ENCODE results near the gene THADA.
"Not testable (repeated sequence)": the region's sequence is repeated elsewhere in the genome, so short reads cannot be mapped to it uniquely, and the experiment has no call there.

The THADA gene

DNA sequence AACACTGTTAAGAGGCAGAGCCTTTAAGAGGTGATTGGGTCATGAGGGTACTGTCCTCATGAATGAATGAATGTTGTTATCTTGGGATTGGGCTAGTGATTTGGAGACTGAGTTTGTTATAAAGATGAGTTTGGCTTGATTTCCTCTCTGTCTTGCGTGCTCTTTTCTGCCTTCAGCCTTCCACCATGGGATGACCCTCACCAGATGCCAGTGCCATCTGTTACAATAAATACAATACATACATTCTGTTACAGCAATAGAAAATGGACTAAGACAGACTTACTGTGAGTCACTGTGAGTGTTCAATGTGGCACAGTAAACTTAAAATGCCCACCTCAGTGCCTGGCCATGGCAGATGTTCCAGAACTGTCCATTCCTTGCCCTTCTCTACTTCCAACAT is 274.4 kb downstream of the THADA start:
- no peak for FAIRE-seq

DNA sequence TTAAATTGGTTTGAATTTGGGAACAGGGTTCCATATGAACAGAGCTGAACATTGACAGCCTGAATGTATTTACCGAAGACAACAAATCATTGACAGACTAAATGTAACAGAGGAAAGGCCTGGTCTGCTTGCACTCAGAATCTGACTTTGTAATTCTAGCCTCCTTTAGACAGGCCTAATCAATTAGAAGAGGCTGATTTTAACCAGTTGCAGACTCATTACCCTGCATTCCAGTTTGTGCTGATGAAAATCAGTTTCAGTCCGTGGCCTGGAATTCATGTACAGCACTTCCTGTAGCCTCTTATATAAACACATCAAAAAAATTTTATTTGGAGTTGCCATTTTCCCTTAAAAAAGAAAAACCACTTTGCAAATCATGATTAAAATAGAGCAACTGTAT is 276.3 kb downstream of the THADA start:
- no peak for FAIRE-seq

DNA sequence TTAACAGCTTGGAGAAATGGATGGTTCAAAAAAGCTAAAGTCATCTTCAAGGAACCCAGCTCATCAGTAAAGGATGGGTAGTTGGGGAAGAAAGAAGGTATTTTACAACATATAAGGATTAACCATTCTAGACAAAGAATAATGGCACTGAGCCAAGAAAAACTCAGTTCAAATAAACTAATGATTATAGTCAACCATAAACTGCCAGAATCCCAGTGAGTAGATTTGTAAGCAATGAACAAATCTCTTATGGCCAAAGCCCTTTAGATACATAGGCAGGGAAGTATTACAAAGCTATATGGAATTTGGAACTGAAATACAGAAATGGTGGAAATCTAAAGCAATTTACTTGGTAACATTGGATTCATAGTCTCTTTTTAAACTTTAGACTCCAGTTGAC is 277.0 kb downstream of the THADA start:
- FAIRE-seq, result no peak

DNA sequence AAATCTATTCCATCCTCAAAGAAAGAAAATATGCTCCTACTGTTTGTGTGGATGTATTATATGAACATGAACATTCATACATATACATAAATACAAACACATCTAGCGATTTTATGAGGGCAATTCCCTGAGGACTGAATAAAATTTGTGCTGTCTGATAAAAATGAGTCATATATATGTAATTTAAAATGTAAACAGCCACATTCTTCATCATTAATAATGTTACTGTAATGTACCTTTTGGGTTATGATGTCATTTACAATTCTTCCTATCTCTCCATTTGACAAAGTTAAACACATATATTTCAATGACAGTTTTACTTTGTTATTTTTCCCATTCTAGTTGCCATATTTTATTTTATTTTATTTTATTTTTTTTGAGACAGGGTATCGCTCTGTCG is 278.2 kb downstream of the THADA start:
- FAIRE-seq, result no peak

DNA sequence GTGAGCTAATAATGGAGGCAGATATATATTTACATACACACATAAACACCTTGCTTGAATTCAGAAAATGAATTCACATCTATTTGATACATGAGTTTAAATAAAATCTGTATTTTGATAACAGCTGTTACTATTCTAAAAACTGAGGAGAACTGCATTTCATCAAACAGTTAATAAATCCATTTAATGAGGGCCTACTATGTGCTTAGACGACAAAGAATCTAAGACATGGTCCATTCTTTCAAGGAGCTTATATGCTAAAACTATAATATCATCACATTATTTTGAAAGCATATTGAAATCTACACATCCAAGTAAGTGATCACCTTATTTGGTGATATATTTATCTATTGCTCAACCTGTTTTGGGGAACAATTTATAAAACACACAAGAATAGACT is 278.6 kb downstream of the THADA start:
- no peak for FAIRE-seq

DNA sequence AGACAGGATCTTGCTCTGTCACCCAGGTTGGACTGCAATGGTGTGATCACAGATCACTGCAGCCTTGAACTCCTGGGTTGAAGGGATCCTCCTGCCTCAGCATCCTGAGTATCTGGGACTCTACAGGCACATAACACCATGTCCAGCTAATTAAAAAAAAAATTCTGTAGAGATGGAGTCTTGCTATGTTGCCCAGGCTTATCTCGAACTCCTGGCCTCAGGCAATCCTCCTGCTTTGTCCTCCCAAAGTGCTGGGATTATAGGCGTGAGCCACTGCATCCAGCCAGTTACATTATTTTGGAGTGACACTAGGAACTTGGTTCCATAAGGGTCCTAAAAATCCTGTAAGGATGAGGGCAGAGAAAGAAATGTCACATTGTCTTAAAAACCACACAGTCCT is 280.4 kb downstream of the THADA start:
- FAIRE-seq, result no peak

DNA sequence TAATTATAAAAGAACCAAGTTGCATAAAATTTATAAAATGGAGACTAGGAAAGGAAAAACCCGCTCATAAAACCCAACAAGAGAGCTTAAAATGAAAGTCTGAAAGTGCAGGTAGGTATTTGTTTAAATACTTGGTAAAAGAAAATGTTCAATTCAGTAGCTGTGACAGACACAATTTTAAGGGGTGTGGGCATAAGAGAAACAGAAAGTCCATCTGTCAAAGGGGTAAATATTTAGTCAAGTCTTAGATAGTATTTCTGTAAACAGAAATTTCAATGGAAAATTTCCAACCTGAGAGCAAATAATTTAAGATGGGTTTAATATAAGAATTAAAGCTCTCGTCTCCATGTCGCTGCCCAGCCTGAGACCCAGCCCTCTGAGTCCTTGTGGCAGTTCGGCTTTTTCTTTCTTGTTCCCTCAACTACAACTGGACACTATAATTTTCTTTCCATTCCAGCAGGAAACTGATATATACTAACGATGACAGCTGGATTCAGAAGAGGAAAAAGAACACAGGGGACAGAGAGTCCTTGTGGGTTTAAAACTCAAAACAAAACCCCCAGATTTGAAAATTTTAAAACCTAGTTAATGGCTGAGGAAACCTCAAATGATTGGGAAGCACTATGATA is 281.4 kb downstream of the THADA start:
- no peak for FAIRE-seq

DNA sequence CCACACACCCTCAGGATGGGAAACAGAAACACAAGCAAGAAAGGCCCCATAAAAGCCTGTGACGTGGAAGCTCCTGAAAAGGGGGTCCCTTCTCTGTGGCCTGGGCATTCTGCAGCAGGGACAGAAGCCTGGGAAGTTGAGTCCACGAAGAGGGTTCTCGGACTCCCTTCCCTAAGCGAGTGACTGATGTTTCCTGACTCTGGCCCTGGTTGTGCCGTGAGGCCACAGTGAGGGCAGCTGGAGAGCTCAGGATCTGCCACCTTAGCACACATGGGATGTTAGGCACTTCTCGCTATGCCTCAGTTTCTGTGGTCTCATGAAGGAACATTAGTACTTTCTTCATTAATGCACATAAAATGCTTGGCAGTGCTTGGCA is 282.2 kb downstream of the THADA start:
- no peak for FAIRE-seq

DNA sequence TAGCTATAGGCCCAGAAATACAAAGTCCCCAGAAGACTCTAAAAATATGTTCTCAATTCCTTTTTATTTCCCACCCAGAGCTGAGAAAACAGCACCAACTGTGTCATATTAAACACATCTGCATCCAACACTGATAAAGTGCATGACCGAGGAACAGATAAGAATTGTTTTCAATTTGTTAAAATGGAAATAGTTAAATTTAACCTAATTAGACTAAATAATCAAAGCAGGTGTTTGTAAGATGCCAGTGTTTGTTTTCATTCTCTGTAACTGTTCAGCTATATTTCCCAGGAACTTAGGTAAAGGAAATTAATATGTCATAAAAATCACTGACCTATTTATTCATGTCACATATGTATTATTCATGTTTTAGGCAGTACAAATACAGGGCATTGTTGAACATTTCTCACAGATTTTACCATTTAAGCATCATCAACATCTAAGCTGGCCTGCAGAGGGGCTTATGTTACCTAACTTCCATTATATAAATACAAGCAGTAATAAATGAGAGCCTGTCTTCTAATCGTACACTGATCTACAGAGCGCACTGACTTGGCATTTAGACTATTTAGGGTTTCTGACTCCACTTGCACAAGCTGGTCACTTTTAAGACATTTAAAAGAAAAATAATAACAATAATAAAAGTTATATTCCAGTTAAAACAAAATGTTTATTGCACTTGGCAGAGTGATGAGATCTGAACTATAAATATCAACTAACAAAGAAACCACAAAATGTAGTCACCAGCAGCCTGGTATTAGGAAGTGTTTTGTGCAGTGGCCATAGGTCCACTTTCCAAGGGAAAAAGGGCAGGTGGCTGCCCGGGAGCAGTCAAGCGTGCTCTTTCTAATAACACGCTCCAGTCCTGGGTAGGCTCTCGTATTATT is 282.8 kb downstream of the THADA start:
- FAIRE-seq, result no peak

DNA sequence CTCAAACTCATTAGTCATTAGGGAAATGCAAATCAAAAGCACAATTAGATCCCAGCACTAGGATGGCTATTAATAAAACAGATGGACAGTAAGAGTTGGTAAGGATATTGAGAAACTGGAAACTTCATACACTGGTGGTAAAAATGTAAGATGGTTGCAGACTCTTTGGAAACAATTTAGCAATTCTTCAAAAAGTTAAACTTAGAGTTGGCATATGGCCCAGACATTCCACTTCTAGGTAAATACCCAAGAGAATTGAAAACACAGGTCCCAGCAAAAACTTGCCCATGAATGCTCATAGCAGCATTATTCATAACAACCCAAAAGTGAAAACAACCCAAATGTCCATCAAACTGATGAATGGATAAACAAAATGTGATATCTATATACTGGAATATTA is 284.6 kb downstream of the THADA start:
- no peak for FAIRE-seq

DNA sequence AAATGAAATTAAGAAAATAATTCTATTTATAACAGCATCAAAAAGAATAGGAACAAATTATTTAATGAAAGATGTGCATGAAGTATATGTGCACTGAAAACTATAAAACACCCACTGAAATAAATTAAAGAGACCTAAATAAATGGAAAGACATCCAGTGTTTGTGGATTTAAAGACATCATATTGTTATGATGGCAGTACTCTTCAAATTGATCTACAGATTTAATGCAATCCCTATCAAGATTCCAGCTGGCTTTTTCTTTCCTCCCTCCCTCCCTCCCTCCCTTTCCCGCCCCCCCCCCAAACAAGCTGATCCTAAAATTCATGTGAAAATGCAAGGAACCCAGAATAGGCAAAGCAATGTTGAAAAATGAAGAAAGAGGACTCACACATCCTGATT is 285.9 kb downstream of the THADA start:
- no peak for FAIRE-seq

DNA sequence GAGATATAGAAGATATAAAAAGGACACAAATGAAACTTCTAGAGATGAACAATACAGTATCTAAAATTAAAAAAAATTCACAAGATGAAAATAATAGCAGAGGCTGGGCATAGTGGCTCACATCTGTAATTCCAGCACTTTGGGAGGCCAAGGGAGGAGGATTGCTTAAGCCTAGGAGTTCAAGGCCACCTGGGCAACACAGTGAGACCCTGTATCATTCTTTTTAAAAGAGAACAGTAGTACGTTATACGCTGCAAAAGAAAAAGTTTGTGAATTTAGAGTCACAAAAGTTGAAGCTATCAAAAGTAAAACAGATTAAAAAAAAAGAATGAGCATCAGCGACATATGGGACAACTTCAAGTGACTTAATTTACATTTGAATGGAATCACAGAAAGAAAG is 287.9 kb downstream of the THADA start:
- no peak for FAIRE-seq

DNA sequence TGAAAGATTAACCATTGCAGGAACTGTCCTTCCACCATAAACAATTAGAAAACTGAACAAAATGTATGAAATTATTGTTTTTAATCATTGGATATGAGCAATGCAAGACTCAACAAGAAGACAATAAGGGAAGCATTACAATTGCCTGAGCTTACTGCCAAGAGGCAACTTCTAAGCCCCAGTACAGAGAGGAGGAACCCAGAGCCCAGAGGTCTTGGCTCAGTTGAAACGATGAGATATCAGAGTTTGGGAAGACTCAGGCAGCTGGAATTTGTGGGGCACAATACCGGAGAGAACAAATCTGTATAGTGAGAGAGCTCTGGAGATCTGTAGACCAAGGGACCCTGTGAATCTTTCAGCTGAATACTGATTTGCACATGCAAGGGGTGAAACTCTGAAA is 288.8 kb downstream of the THADA start:
- FAIRE-seq, result no peak

DNA sequence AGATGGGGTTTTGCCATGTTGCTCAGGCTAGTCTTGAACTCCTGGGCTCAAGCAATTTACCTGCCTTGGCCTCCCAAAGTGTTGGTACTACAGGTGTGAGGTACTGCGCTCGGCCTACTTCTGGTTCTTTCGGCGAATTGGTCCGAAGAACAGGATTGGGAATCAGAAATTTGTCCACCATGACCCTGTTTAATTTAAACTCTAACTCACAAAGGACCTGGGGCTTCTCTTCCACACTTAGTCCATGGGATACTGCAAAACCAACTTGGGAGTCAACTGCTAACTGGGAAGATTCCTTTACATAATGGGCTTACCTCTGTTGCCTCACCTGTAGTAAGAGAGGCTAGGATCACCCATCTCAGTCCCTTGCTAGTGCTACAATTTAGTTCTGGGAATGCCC is 289.6 kb downstream of the THADA start:
- FAIRE-seq, result no peak

DNA sequence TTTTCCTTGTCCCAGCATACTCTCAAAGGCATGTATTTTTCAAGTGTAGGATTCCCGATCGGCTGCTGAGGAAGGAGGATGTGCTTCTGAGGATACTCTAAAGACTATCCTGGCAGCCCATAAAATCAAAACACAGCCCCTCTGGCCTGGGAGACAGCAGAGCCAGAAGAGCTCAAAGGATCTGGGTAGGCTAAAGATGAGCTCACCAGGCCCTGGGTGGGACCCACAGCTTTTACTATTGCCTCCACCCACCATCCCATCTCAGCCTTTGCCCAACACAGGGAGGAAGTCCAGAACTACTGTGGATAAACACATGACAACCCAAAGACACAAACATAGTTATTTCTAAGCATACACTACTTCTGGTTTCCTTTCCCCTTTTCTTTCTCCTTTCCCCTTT is 290.3 kb downstream of the THADA start:
- FAIRE-seq, result no peak

DNA sequence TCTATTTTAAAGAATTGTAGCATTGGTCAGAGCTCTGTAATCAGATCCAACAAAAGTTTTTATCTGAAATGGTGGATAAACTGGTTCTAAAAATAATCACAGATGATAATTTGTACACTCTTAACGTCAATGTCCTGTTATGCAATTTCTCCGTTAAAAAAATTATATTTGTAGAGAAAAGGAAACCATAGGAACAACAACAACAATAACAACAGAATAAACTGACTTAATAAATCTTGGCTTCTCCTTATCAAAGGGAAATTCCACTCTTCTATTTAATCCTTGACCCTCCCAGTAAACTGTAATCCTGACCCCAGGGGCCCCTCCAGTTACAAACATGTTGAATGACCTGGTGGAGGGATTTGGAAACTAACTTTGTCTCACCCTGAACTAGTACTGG is 290.8 kb downstream of the THADA start:
- no peak for FAIRE-seq

DNA sequence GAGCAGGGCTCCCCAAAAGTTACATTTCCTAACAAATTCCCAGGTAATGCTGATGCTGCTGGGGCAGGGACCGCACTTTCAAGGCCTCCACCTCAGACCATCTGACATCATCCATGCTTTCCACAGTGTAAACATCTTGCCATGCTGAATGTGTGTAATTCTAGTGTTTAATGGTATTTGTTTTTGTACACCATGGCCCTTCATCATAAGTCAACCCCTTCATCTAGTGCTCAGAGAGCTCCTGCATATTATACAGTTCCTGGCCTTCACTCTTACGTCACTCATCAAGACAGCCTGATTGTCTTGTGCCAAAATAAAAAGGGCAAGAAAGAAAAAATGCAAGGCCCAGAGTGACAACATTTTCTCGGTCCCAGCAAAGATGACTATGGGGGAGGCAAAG is 291.9 kb downstream of the THADA start:
- no peak for FAIRE-seq

DNA sequence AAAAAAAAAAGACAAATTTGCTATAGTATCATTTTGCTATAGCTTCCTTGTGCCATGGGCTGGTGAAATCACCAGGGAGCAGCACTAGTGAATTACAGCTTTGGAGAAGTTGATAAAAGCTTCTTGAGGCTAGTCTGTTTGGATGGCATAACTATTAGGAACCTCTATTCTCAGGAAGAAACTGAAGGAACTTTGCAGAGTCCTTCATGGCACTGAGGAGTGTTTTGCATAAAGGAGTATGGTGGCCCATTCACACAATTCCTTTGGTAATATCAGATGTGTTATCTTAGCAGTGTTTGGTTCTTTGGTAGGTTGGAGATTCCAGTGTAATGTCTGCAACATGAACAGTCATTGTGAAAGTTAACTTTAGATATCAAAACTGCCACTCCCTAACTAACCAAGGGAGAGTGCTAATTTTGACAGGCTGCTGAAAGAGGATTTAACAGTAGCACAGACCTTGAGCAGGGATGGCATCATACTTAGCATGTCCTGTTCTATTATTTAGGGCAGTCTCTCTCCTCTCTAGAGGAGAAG is 292.8 kb downstream of the THADA start:
- no peak for FAIRE-seq

DNA sequence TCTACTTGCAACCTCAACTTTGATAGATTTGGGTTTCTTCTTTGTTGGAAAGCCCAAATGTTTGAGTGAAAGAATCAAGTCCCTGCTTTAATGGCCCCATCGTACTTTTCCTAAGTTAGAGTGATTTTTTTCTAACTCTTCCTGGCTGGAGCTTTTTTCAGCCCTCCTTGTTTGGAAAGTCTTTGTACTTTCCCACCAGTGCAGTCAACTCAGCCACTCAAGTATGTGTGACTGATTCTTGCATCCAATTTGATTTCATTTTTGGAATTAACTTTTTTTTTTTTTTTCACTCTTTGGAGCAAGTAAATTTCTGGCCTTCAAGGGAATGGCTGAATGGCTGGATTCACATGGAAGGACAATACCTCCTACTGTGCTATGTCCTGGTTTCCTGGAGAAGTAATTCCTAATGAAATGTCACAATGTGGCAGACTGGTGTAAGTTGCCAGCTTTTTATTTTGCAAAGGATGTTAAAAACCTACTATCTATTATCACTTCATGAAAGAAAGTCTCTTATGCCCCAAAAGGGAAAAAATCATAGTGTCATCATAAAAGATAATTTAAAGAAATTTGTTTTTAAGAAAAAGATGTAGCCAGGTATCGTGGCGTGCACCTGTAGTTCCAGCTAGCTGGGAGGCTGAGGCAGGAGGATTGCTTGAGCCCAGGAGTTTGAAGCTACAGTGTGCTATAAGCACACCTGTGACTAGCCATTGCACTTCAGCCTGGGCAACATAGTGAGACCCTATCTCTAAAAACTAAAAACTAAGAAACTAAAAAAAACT is 293.5 kb downstream of the THADA start:
- FAIRE-seq, result no peak

DNA sequence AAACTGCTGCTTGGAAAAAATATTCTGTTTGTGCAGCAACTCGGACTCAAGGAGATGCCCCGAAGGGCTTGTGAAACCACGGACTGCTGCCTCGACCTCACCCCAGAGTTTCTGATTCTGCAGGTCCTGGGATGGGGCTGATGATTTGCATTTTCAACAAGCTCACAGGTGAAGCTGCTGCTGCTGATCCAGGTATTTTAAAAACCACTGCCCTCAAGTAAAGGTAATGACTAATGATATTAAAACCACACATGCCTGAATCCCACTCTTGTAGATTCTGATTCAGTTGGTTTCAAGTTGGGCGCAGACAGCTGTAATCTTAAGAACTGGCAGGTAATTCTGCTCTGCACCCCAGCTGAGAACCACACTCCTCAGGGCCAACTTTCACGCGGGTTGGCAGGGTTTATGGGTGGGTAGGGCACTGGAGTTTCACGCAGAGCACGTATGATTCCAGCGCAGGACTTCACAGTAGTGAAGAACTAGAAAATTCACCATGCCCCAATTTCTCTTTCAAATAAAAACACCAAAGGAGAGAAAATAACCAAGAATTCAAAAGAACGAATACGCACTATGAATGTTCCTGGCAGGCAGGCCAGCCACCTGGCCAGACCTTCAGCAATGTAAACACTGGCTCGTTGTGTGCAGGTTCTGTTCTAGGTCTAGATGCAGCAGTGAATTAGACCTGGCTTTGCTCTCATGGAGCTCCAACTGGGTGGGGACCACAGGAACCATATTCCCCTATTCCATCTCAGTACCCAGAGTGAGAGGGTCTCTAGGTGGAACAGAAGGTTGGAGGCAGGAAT is 294.9 kb downstream of the THADA start:
- FAIRE-seq, result no peak

DNA sequence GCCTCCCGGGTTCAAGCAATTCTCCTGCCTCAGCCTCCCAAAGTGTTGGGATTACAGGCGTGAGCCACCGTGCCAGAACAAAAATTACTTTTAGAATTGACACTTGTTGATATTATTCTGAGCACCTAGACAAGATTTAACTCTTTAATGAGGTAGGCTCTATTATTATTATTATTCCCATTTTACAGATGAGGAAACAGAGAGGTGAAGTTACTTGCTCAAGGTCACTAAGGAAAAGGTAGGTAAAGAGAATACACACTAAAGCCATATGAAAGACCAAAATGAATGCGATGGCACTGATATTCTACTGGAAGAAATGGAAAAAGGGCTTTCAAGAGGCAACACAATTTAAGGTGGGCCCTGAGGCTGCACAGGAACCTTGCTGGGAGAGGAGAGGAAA is 295.6 kb downstream of the THADA start:
- FAIRE-seq, result no peak

DNA sequence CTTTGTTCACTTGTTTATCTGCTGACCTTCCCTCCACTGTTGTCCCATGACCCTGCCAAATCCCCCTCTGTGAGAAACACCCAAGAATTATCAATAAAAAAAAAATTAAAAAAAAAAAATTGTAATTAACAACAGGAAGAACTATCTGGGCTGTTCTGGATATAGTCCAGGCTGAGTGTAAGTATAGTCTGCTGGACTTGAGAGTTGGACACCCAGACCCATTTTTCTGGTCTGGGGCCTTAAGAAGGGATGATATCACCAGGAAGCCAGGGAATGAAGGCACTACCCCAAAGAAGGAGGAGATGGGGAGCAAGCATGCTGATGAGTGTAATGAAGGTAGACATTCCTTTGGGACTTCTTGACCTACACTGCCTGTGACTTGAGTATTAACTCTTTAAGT is 297.3 kb downstream of the THADA start:
- no peak for FAIRE-seq

DNA sequence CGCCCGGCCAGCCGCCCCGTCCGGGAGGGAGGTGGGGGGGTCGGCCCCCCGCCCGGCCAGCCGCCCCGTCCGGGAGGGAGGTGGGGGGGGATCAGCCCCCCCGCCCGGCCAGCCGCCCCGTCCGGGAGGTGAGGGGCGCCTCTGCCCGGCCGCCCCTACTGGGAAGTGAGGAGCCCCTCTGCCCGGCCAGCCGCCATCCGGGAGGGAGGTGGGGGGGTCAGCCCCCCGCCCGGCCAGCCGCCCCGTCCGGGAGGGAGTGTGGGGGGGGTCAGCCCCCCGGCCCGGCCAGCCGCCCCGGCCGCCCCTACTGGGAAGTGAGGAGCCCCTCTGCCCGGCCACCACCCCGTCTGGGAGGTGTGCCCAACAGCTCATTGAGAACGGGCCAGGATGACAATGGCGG is 298.1 kb downstream of the THADA start:
- not testable (repeated sequence) for FAIRE-seq
